Keratinocyte (primary cell): ENCODE results near the gene DCAF11.

Experiments used
- CTCF ChIP-seq, 3 experiments: IDR thresholded peaks in 1 of 3; conservative IDR thresholded peaks in 1 of 3; optimal IDR thresholded peaks in 1 of 3; 2 replicates in 2 of 3; 3 replicates in 1 of 3; pipeline versions ENCODE3 to v1.5.1; 2011; ENCODE audit warnings: low read length in 3 of 3, mild to moderate bottlenecking in 3 of 3, moderate library complexity in 2 of 3, control low read depth in 1 of 3, inconsistent platforms in 1 of 3; ENCODE audit not compliant: insufficient read depth in 2 of 3; ENCODE audit errors: extremely low read depth in 1 of 3
- EZH2 ChIP-seq: IDR thresholded peaks from one replicate; pipeline ENCODE4 v1.6.1; 2012; ENCODE audit warnings: inconsistent platforms, mild to moderate bottlenecking, low read length, moderate library complexity

DNA sequence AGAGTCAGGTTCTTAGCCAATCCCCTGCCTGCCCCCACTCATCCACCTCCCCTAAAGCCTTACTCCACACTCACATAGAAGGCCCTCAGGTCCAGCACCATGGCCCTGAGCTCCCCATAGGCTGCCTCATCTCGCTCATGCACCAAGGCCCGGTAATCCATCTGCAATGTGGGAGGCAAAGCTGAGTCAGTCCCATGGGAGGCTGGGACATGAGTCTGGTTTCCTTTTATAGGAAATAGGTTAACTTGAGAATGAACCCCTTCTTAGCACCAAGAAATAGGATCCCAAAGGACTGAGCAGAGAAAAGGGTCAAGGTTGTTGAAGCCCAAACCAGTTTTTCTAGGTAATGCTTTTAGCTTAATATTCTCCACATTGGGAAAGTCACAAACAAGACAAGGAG lies 28.9 kb downstream of the DCAF11 start:
- TF ChIP-seq CTCF (optimal IDR thresholded peaks at IDR 0.05 in 1 of 3, IDR thresholded peaks at IDR 0.05 in 1 of 3, conservative IDR thresholded peaks at IDR 0.05 in 1 of 3; ENCODE audit: extremely low read depth in 1 of 3, insufficient read depth in 2 of 3, low read length in 3 of 3) (no peak), EZH2 (no peak)
